HG02840 (cell line): Measurements from ENCODE around the gene SGPL1.

Experiments
- ATAC-seq: cut with Tn5 transposase; IDR thresholded peaks from one replicate; pipeline ENCODE4 v1.9.1; 2021; ENCODE audit warnings: mild to moderate bottlenecking, moderate library complexity, moderate number of reproducible peaks; ENCODE audit not compliant: unreplicated experiment, low FRiP score

The SGPL1 gene

GRCh38 chr10:70902661-70903261 is 87.0 kb downstream of the SGPL1 start:
- ATAC-seq, result no peak

GRCh38 chr10:70903262-70903921 is 87.6 kb downstream of the SGPL1 start:
- ATAC-seq, result no peak

- ATAC-seq, result no peak
These were observed 89.6 kb downstream of the SGPL1 start for GRCh38 chr10:70905071-70906021.

- ATAC-seq, result no peak
These were observed 90.5 kb downstream of the SGPL1 start for GRCh38 chr10:70906031-70906783.

GRCh38 chr10:70906953-70907636 is 91.3 kb downstream of the SGPL1 start:
- no peak for ATAC-seq

GRCh38 chr10:70907637-70908405 is 92.1 kb downstream of the SGPL1 start:
- ATAC-seq, result no peak

- ATAC-seq, result no peak
These were observed 92.9 kb downstream of the SGPL1 start for GRCh38 chr10:70908406-70909296.

GRCh38 chr10:70909326-70909935 is 93.7 kb downstream of the SGPL1 start:
- ATAC-seq, result no peak

GRCh38 chr10:70910486-70911341 is 95.0 kb downstream of the SGPL1 start:
- ATAC-seq, result no peak

GRCh38 chr10:70911386-70911785 is 95.6 kb downstream of the SGPL1 start:
- no peak for ATAC-seq

GRCh38 chr10:70912556-70912955 is 96.8 kb downstream of the SGPL1 start:
- ATAC-seq, result no peak

- no peak for ATAC-seq
These were observed 97.6 kb downstream of the SGPL1 start for GRCh38 chr10:70913191-70913892.

- no peak for ATAC-seq
These were observed 98.1 kb downstream of the SGPL1 start for GRCh38 chr10:70913893-70914240.

- no peak for ATAC-seq
These were observed 98.6 kb downstream of the SGPL1 start for GRCh38 chr10:70914316-70914864.

- ATAC-seq, result no peak
These were observed 99.5 kb downstream of the SGPL1 start for GRCh38 chr10:70915206-70915605.

- no peak for ATAC-seq
These were observed 100.1 kb downstream of the SGPL1 start for GRCh38 chr10:70915806-70916205.
